GM19467 (cell line): ENCODE results near the gene OCRL.

ENCODE experiments used
- ATAC-seq: cut with Tn5 transposase; IDR thresholded peaks from one replicate; pipeline ENCODE4 v1.9.1; 2021; ENCODE audit warnings: mild to moderate bottlenecking, moderate library complexity; ENCODE audit not compliant: unreplicated experiment

Gene OCRL

GRCh38 chrX:129581904-129582303, 41.8 kb downstream of the OCRL start:
- ATAC-seq = no peak

- ATAC-seq = no peak
These were observed 45.1 kb downstream of the OCRL start for GRCh38 chrX:129585167-129585566.

- no peak for ATAC-seq
These were observed 45.6 kb downstream of the OCRL start for GRCh38 chrX:129585691-129586090.

- no peak for ATAC-seq
These were observed 46.4 kb downstream of the OCRL start for GRCh38 chrX:129586446-129586845.

GRCh38 chrX:129590596-129590995, 50.5 kb downstream of the OCRL start:
- ATAC-seq = no peak

- no peak for ATAC-seq
These were observed 53.1 kb downstream of the OCRL start for GRCh38 chrX:129593137-129593536.

- no peak for ATAC-seq
These were observed 54.7 kb downstream of the OCRL start for GRCh38 chrX:129594781-129595180.

GRCh38 chrX:129596077-129596476, 56.0 kb downstream of the OCRL start:
- ATAC-seq = no peak

GRCh38 chrX:129597905-129598304, 57.8 kb downstream of the OCRL start:
- ATAC-seq = no peak

GRCh38 chrX:129599499-129599898, 59.4 kb downstream of the OCRL start:
- no peak for ATAC-seq

- ATAC-seq = no peak
These were observed 59.9 kb downstream of the OCRL start for GRCh38 chrX:129599996-129600395.

GRCh38 chrX:129600981-129601424, 60.9 kb downstream of the OCRL start:
- ATAC-seq = no peak

GRCh38 chrX:129606918-129607317, 66.9 kb downstream of the OCRL start:
- ATAC-seq = no peak

GRCh38 chrX:129608496-129608895, 68.4 kb downstream of the OCRL start:
- ATAC-seq = no peak

GRCh38 chrX:129609395-129609794, 69.3 kb downstream of the OCRL start:
- ATAC-seq = no peak

- ATAC-seq = no peak
These were observed 72.3 kb downstream of the OCRL start for GRCh38 chrX:129612396-129612795.

- ATAC-seq = no peak
These were observed 73.5 kb downstream of the OCRL start for GRCh38 chrX:129613596-129613995.

- ATAC-seq = no peak
These were observed 74.6 kb downstream of the OCRL start for GRCh38 chrX:129614481-129615255.

- no peak for ATAC-seq
These were observed 77.4 kb downstream of the OCRL start for GRCh38 chrX:129617420-129617819.

GRCh38 chrX:129618997-129619396, 78.9 kb downstream of the OCRL start:
- ATAC-seq = no peak

GRCh38 chrX:129622757-129623301, 82.8 kb downstream of the OCRL start:
- no peak for ATAC-seq

- ATAC-seq = no peak
These were observed 86.0 kb downstream of the OCRL start for GRCh38 chrX:129626026-129626425.

GRCh38 chrX:129629837-129630236, 89.8 kb downstream of the OCRL start:
- ATAC-seq = no peak
